ENCODE results near the gene ZNF429.
A peak's percentile ranks its signal among the peaks of the same experiment; 100 is the strongest.
"Not testable (repeated sequence)": the region's sequence is repeated elsewhere in the genome, so short reads cannot be mapped to it uniquely, and the experiment has no call there.

The ZNF429 gene

DNA sequence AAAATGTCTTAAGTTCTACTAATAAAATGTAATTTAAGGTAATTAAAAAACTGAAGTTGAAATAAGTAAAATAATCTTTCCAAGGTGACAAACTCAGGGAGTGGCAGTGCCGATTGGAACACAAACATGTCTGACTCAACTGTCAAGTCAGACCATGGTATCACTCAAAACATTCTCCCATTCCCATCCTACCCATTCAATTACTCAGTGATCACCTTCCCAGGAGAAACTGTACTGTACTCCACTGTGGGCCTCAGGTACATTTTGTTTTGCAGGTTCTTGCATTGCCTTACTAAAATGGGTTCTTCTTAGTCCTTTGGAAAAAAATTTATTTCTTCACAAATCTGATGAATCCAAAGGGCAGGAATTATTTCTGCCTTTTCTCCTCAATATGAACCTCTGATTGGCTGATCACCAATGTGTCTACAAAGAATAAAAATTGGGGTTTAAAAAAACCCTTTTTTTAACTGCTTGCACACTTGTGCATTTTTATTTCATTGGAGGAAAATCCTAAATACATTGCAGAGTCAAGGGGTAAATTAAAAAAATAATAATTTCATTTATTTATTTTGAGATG, 96.8 kb downstream of the ZNF429 start:
- H3K4me3 ChIP-seq (ENCODE audit: low read depth, low read length): no peak overlapping the region
- no peak for TF ChIP-seq POLR2A (IDR thresholded peaks at IDR 0.05; ENCODE audit: extremely low read depth, insufficient read length)
- no peak for TF ChIP-seq CTCF (IDR thresholded peaks at IDR 0.05; ENCODE audit: low read depth, low read length)
- no peak for TF ChIP-seq MYC (IDR thresholded peaks at IDR 0.05; ENCODE audit: low read depth, low read length)
- TF ChIP-seq, protein P1, sequence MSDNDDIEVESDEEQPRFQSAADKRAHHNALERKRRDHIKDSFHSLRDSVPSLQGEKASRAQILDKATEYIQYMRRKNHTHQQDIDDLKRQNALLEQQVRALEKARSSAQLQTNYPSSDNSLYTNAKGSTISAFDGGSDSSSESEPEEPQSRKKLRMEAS (IDR thresholded peaks at IDR 0.05; ENCODE audit: low read depth, low read length): no peak
- no peak for DNase-seq (ENCODE audit: low read depth)

GRCh38 chr19:21602659-21603430, 97.4 kb downstream of the ZNF429 start:
- DNase-seq (ENCODE audit: low read depth): peak; percentile 18
- not testable (repeated sequence) for H3K4me3 ChIP-seq (ENCODE audit: low read depth, low read length)

GRCh38 chr19:21603431-21604231, 98.2 kb downstream of the ZNF429 start:
- DNase-seq (ENCODE audit: low read depth): no peak
- TF ChIP-seq CTCF (IDR thresholded peaks at IDR 0.05; ENCODE audit: low read depth, low read length) (no peak), MYC (IDR thresholded peaks at IDR 0.05; ENCODE audit: low read depth, low read length) (no peak), POLR2A (IDR thresholded peaks at IDR 0.05; ENCODE audit: extremely low read depth, insufficient read length) (no peak)
- TF ChIP-seq, protein P1 (IDR thresholded peaks at IDR 0.05; ENCODE audit: low read depth, low read length): no peak
- no peak overlapping the region for H3K4me3 ChIP-seq (ENCODE audit: low read depth, low read length)

DNA sequence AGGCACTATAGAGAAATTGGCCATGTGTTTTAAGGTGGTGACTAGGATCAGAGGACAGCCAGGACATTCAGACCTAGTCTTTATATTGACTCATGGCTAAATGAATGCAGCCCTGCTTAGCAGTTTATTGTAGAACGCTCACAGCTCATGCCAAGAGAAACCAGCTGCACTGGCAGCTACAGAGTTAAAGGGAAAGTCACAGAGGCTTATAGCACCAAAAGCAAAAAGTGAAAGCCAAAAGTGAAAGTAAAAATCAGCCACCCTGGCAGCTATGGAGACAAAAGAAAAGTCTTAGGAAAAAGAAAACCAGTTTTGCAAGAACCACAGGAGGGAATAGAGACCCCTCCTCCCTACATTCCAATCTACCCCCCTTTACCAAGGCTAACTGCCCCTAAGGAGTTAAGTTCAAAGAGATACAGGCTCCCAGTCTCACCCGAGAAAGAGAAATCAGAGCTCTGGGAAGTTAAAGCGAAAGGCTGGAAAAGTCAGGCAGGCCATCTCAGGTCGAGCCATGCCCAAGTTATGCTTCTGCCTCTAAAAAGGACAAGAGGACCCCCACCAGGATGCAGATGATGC, 99.0 kb downstream of the ZNF429 start:
- H3K4me3 ChIP-seq (ENCODE audit: low read depth, low read length): peak overlapping the region; percentile 64
- DNase-seq (ENCODE audit: low read depth): peak; percentile 45

More for the DNA sequence above, 99.0 kb downstream of the ZNF429 start:
- TF ChIP-seq, protein P1 (IDR thresholded peaks at IDR 0.05; ENCODE audit: low read depth, low read length): no peak
- TF ChIP-seq POLR2A (IDR thresholded peaks at IDR 0.05; ENCODE audit: extremely low read depth, insufficient read length) (no peak), MYC (IDR thresholded peaks at IDR 0.05; ENCODE audit: low read depth, low read length) (no peak), CTCF (IDR thresholded peaks at IDR 0.05; ENCODE audit: low read depth, low read length) (no peak)

All from NB4 (cell line).